Medulla oblongata (tissue), 1 donor: ENCODE data around the gene ETS1.

Experiments used
- DNase-seq: peaks from one replicate; pipeline ENCODE4 v3.0.0-alpha.2; 2015; ENCODE audit errors: extremely low spot score

Gene ETS1

GRCh38 chr11:128536506-128536905 is 50.9 kb downstream of the ETS1 start:
- no peak for DNase-seq

GRCh38 chr11:128535468-128536457 is 51.6 kb downstream of the ETS1 start:
- no peak for DNase-seq

GRCh38 chr11:128533472-128533871 is 53.9 kb downstream of the ETS1 start:
- DNase-seq, result no peak

DNA sequence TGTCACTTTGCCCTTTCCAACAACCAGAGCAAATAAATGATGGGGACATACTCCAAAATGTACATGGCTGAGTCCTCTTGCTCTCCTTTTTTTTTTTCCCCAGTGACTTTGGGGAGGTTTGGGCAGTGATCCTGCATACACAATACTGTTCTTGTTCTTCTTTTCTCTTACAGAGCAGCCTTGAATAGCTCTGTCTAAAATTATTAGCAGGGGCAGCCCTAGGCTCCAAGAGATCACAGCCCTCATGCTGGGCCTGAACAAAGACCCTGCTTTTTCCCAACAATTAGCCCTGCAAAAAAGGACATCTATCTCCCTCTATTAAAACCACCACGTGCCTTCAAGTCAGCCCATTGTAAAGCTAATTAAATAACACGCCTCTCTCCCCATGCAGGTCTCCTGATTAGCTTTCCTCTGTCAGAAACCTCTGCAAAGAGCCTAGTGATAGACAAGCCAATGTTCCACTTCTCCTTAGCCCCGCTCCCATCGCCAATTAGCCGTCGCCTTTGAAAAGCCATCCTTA is 54.7 kb downstream of the ETS1 start:
- DNase-seq, result peak; percentile 72

GRCh38 chr11:128532016-128532571 is 55.3 kb downstream of the ETS1 start:
- peak; percentile 73 for DNase-seq

- DNase-seq, result no peak
Observed at GRCh38 chr11:128531588-128531987, 55.8 kb downstream of the ETS1 start.

DNA sequence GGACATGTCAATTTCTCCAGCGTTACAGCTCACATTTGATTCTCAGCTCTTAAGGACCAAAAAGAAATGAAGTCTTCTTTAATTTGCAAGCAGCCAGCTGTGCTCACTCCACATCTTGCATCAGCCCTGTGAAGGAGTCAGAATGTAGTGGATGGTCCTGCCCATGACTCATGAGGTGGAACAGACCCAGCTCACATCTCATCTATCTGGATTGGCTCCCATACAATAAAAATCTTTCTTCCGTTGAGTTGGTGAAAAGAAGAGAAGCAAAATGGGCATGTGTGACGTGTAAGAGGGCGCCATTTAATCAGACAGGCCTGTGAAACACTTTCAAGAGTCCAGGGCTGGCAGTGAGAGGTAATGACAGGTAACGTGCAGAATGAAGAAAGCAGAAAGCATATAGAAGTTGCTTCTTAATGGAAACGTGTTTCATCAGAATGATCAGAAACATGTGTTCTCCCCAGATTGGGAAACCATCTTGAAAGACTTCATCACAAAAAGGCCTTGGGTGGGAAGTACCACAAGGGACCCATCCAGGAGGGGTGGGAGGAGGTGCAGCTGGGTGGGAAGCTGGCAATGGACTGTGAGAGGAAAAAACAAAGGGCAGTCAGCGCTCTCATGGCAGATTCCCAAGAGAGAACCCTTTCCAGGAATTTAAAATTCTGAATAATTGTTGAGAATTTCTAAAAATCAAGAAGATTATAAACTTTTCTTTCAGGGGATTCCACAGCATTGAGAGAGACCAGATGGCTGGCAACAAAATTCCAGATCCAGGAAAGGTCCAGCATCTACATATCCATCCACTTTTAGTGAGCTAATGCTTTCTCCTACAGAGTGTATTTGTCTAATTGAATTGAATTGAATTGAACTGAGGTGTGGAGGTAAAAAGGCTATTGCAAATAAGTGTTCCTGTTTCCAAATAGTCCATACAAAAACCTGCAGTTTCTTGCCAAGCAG is 57.0 kb downstream of the ETS1 start:
- DNase-seq, result no peak

DNA sequence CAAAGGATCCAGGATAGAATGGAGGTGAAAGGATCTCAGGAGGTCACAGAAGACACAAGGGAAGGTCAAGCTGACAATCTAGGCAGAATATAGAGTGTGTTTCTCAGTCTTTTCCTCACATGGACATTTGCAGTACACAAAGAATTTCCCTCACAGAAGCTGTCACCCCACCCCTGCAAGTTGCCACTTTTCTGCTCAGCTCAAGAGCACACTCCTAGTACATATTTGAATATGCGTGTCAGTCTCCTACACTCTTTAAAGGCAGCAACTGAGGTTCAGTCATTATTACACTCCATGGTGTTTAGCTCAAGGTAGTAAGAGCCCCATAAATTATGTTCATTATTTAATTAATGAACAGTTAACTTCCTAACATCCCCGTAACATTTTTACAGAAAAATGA is 59.1 kb downstream of the ETS1 start:
- no peak for DNase-seq

GRCh38 chr11:128527046-128527445 is 60.3 kb downstream of the ETS1 start:
- no peak for DNase-seq

GRCh38 chr11:128525411-128526243 is 61.7 kb downstream of the ETS1 start:
- peak; percentile 88 for DNase-seq

GRCh38 chr11:128524172-128524571 is 63.2 kb downstream of the ETS1 start:
- no peak for DNase-seq

DNA sequence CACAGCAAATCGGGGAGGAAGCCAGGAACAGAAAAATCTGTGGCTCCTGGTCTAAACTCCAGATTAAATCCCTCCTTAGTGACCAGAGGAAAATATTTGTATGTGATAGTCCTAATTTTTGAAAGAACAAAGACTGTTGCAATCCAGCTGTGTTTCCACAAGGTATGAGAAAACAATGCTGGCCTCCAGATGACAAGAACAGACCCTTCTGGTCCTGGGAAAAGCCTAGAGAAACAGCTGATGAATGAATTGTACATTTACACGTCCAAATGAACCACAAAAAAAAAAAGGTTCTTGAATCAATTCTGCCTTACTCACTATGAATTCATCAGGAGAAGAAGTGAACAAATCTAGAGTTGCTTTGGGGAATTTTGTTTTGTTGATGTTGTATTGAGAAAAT is 63.7 kb downstream of the ETS1 start:
- DNase-seq, result no peak

GRCh38 chr11:128522943-128523518 is 64.3 kb downstream of the ETS1 start:
- no peak for DNase-seq

DNA sequence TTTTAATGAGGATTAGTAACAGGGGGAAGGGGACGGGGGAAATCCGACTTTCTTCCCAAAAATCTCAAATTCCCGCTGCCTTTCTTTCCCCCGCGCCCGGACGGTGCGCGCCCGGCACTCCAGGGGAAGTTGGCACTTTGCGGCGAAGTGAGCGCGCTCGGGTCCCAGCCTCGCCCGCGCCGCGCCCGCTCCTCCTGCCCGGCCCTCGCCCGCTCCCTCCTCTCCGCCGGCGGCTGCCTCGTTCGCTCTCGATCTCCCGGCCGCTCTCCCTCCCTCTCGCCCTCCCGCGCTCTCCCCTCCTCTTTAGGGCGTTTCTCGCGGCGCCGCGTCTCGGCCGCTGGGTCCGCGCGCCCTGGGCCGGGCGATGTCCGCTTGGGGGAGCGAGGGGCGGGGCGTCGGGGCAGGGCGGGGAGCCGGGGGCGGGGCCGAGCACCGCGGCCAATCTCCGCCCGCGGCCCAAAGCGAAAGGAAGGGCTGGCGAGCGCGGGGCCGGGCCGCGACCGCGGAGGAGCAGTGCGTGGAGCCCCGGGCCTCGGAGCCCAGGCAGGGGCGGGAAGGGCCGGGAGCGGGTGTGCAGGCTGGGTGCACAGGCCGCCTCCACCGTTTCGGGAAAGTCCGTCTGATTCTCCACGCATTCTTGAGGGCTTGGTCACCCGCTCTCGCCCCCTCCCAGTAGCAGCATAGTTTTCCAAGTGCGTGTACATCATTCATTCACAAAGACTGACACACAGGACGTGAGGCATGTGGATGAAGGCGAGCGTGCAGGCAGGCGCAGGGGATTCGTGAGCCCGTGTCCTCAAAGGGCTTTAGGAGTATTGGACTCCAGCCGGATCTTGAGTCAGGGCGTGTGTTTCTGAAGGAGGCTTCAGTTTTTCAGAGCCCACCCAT is 65.1 kb downstream of the ETS1 start:
- peak; percentile 94 for DNase-seq

- DNase-seq, result no peak
Observed at GRCh38 chr11:128521682-128522054, 65.7 kb downstream of the ETS1 start.

- DNase-seq, result no peak
Observed at GRCh38 chr11:128520888-128521681, 66.3 kb downstream of the ETS1 start.

- no peak for DNase-seq
Observed at GRCh38 chr11:128520206-128520887, 67.0 kb downstream of the ETS1 start.

DNA sequence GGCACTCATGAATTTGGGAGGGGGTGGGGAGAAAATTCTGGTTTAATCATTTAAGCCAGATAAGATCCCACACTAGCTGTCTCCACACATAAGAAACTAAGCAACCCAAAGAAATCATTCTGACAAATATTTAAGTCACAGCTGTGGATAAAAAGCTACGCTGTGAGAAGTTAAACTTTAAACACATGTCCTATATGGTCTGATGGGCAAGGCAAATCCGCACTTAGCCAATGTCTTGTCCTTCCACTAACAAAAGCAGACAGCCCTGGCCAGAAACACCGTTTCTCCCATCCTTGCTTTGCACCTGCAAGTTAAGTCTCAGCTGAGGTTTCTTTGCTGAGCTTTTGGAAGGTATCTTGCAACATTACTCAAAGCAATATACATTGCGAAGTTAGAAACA is 68.0 kb downstream of the ETS1 start:
- DNase-seq, result no peak
